ENCODE data around the gene C1orf167.

C1orf167 gene

DNA sequence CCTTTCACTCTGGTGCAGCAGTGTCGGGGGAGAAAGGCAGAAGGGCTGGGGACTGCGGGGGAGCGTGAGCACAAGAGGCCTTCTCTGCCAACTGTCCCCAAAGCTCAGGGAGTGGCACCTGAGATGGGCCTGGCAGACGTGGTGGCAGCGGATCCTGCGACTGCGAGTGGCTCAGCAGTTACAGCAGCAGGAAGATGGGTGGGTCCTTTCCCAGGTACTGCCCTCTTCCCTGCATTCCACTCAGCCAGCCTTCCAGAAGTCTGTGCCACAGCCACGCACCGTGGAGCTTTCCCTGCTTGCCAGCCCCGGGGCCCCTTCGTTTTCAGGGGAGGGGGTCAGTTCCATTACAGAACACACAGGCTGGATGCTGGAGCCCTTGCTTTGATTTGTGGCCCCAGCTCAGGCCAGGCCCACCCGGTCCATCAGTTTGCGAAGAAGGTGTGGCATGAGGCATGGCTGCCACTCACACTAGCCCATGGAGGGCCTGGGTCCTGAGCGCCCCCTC lies 26.6 kb downstream of the C1orf167 start:
- TF ChIP-seq, protein P1, sequence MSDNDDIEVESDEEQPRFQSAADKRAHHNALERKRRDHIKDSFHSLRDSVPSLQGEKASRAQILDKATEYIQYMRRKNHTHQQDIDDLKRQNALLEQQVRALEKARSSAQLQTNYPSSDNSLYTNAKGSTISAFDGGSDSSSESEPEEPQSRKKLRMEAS (IDR thresholded peaks at IDR 0.05; ENCODE audit: low read depth, low read length), result no peak
- TF ChIP-seq POLR2A (IDR thresholded peaks at IDR 0.05; ENCODE audit: extremely low read depth, insufficient read length), result no peak
- TF ChIP-seq, protein P2, sequence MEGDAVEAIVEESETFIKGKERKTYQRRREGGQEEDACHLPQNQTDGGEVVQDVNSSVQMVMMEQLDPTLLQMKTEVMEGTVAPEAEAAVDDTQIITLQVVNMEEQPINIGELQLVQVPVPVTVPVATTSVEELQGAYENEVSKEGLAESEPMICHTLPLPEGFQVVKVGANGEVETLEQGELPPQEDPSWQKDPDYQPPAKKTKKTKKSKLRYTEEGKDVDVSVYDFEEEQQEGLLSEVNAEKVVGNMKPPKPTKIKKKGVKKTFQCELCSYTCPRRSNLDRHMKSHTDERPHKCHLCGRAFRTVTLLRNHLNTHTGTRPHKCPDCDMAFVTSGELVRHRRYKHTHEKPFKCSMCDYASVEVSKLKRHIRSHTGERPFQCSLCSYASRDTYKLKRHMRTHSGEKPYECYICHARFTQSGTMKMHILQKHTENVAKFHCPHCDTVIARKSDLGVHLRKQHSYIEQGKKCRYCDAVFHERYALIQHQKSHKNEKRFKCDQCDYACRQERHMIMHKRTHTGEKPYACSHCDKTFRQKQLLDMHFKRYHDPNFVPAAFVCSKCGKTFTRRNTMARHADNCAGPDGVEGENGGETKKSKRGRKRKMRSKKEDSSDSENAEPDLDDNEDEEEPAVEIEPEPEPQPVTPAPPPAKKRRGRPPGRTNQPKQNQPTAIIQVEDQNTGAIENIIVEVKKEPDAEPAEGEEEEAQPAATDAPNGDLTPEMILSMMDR (IDR thresholded peaks at IDR 0.05; ENCODE audit: low read depth, low read length), result no peak
- no peak for TF ChIP-seq MYC (IDR thresholded peaks at IDR 0.05; ENCODE audit: low read depth, low read length)
- DNase-seq (ENCODE audit: low read depth), result no peak
- no peak overlapping the region for H3K4me3 ChIP-seq (ENCODE audit: low read depth, low read length)

DNA sequence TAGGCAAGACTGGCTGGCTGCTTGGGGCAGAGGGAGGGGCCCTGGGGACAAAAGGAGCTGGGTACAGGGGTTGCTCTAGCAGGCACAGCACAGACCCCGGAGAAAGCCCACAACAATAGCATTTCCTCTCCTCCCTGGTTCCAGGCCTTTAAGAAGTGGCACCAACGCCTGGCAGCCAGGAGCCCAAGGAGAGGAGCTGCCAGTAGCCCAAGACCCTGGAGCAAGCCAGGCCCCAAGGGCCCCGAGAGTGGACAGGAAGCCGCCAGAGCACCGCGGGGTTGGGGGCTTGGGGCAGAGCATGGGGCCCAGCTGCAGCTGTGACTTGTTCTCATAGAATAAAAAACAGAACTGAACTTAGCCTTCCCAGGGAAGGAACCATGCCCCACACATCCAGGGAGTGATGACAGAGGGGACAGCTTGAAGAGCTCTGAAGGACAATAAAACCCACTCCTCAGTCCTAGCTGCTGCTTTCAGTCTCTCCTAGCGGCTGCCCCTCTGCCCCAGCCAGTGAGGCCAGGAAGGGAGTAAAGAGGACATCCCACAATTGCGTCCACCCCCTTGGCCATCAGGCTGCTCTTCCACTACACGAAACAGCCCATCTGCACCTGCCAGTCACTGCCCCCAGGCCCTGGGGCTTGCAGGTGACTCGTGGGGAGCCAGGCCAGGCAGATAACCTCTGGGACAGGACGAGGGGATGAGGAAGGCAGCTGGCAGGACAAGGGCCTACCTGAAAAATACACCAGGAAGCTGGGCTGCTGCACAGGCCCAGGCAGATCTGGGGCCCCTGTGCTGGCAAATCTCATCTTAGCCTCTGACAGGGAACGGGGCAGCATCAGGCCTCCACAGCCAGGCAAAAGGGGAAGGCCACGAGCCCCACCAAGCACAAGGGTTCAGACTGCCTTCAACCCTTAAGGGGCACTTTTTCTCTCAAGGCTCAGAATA lies 27.4 kb downstream of the C1orf167 start:
- no peak overlapping the region for H3K4me3 ChIP-seq (ENCODE audit: low read depth, low read length)
- DNase-seq (ENCODE audit: low read depth), result no peak
- TF ChIP-seq MYC (IDR thresholded peaks at IDR 0.05; ENCODE audit: low read depth, low read length), result no peak
- TF ChIP-seq POLR2A (IDR thresholded peaks at IDR 0.05; ENCODE audit: extremely low read depth, insufficient read length), result no peak
- TF ChIP-seq, protein P1 (IDR thresholded peaks at IDR 0.05; ENCODE audit: low read depth, low read length), result no peak
- TF ChIP-seq, protein P2 (IDR thresholded peaks at IDR 0.05; ENCODE audit: low read depth, low read length), result no peak

DNA sequence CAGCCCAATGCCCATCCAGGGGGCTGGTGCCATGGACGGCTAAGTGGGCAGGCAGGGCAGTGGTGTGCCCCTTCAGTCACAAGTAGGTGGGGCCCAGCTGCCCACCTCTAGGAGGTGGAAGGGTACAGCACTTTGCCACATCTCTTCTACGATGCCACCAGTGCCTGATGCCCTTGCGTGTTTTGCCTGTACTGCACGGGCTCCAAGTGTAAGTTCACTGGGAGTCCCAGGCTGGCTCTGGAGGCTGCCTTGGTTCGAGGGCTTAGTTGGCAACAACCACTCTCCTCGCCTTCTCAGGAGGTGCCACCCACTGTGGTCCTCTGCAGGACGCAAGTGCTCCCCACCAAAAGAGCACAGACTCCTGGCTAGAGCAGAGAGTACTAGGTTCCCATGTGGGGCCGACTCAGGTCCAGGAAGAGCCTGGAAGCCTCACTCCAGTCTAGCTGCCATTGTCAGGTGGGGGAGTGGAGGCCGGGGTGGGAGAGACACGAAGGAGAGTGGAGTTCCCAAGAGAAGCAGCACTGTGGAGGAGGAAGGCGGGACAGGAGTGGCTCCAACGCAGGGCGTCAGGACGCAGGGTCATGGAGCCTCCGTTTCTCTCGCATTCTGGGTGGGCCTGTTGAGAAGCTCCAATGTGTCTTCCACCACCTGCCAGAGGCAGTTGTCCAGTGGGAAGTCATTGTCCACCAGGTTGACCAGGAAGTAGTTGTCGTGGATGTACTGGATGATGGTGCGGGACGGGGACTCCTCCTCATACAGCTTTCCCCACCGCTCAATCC lies 28.3 kb downstream of the C1orf167 start:
- H3K4me3 ChIP-seq (ENCODE audit: low read depth, low read length), result no peak overlapping the region
- TF ChIP-seq, protein P1 (IDR thresholded peaks at IDR 0.05; ENCODE audit: low read depth, low read length), result no peak
- TF ChIP-seq MYC (IDR thresholded peaks at IDR 0.05; ENCODE audit: low read depth, low read length) (no peak), POLR2A (IDR thresholded peaks at IDR 0.05; ENCODE audit: extremely low read depth, insufficient read length) (no peak)
- TF ChIP-seq, protein P2 (IDR thresholded peaks at IDR 0.05; ENCODE audit: low read depth, low read length), result no peak
- no peak for DNase-seq (ENCODE audit: low read depth)

DNA sequence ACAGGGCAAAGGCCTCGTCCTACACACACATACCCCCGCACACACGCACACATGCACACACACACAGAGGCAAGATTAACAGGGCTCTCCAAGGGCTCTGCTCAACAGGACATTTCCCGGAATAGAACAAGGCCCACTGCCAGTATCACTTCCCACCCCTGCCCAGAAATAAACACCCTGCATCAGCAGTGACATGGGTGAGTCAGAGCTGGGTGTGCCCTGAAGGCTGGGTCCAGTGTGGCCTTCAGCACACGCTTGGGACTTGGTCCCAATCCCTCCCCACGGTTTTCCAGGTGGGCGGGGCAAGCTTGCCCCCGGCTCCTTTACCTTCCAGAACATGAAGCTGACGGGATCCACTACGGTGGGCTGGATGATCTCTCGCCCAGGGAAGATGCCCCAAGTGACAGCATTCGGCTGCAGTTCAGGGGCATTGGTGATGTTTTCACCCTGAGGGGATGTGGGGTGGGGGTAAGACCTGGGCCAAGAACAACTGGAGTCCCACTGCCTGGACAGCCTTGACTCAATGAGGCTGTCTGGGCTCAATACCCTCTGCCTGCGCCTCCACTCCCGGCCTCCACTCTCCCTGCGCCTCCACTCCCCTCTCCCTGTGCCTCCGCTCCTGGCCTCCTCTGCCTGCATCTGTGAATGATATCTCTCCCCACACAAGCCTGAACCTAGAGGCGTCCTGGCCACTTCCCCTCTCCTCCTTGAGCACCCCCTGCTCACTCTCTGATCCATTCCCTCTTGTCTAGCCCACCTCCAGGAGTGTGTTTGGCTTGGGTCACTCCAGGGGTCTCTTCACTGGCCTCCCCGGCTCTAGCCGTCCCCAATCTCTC lies 29.1 kb downstream of the C1orf167 start:
- no peak overlapping the region for H3K4me3 ChIP-seq (ENCODE audit: low read depth, low read length)
- no peak for DNase-seq (ENCODE audit: low read depth)
- no peak for TF ChIP-seq MYC (IDR thresholded peaks at IDR 0.05; ENCODE audit: low read depth, low read length)
- TF ChIP-seq, protein P1 (IDR thresholded peaks at IDR 0.05; ENCODE audit: low read depth, low read length), result no peak
- TF ChIP-seq POLR2A (IDR thresholded peaks at IDR 0.05; ENCODE audit: extremely low read depth, insufficient read length), result no peak
- TF ChIP-seq, protein P2 (IDR thresholded peaks at IDR 0.05; ENCODE audit: low read depth, low read length), result no peak

DNA sequence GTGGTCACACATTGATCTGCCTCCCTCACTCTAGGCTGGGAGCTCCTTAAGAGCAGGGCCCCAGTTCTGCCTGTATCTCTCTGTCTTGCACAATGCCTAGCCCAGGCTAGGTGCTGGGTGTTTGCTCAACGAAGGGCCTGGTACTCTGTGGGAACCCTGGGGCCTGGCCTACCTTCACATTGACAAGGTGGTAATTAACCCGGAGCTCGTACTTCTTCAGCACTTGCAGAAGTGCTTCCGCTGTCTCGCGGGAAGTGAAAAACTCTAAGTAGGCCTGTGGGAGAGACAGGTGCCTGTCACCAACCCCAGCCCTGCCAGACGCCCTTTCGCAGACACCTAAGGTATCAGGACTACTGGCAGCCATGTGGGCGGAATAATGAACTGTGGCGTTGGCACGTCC lies 30.1 kb downstream of the C1orf167 start:
- TF ChIP-seq, protein P2 (IDR thresholded peaks at IDR 0.05; ENCODE audit: low read depth, low read length), result no peak
- no peak for TF ChIP-seq POLR2A (IDR thresholded peaks at IDR 0.05; ENCODE audit: extremely low read depth, insufficient read length)
- TF ChIP-seq, protein P1 (IDR thresholded peaks at IDR 0.05; ENCODE audit: low read depth, low read length), result no peak
- DNase-seq (ENCODE audit: low read depth), result no peak
- no peak overlapping the region for H3K4me3 ChIP-seq (ENCODE audit: low read depth, low read length)

Measured in NB4 (cell line).